ENCODE data around the gene RTN4RL1. TPM values are rescaled to one million over a fixed set of nuclear protein-coding genes. Genes with fewer than 3 reads are reported as not detected.

The RTN4RL1 gene
- total RNA-seq, 6 experiments from 2014 or later = 0.54 to 2.6 (median 1.4) TPM

DNA sequence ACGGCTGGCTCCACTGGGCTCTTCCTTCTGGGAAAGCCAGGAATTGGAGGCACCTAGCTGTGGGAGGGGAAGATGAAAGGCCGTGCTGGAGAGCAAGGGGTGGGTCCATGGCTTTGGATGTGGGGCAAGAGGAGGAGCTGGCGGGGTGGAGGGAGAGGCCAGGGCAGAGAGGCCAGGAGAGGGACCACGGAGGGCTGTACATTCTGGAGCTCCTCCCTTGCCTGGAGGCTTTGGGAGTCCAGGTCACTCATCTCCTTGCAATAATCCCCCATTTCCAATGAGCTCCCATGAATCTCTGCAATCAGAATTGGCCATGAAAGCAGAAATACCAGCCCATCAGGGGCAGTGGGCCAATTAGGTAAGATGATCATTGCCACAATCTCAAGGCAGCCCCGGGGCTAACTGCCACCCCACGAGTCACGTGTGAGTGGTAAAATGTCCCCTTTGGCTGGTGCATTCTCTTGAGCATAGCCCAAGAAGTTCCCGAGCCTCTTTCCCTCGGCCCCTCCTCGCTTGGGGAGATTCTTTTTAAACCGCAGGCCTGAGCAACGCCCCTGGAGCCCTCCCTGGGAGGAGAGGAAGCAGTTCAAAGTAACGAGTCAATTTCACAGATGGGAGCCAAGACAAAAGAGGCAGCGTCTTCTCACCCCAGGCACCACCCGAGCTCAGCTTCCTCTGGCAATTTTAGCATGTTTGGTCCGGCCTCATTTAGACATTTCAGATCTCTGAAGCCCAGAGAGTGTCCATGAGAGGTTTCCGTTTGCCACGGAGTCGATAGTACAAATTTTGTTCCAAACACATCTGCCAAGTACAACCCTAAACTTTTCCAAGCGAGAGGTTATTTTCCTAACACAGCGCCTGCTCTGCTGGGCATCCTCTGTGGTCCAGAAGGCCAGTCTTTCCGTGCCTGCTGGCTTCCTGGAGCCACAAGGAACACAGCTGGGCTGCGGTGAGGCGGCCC is 13.4 kb downstream of the RTN4RL1 start:
- Histone ChIP-seq H3K4me1 (peaks cover 0 to 32% (median 12%) of the 10 kb centered on the region in 4 donors), H3K36me3 (no peaks in the 10 kb centered on the region), H3K27ac (peak overlapping the region in 2 of 3 donors; percentile 30 to 36), H3K9me3 (no peaks in the 10 kb centered on the region), H3K27me3 (no peaks in the 10 kb centered on the region), H3K4me3 (peak overlapping the region in 1 of 3 donors; percentile 17)
- DNase-seq = peak; percentile 67 to 83 (median 83)
- TF ChIP-seq POLR2A (IDR thresholded peaks at IDR 0.05) = no peak
- TF ChIP-seq, protein P1, sequence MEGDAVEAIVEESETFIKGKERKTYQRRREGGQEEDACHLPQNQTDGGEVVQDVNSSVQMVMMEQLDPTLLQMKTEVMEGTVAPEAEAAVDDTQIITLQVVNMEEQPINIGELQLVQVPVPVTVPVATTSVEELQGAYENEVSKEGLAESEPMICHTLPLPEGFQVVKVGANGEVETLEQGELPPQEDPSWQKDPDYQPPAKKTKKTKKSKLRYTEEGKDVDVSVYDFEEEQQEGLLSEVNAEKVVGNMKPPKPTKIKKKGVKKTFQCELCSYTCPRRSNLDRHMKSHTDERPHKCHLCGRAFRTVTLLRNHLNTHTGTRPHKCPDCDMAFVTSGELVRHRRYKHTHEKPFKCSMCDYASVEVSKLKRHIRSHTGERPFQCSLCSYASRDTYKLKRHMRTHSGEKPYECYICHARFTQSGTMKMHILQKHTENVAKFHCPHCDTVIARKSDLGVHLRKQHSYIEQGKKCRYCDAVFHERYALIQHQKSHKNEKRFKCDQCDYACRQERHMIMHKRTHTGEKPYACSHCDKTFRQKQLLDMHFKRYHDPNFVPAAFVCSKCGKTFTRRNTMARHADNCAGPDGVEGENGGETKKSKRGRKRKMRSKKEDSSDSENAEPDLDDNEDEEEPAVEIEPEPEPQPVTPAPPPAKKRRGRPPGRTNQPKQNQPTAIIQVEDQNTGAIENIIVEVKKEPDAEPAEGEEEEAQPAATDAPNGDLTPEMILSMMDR (IDR thresholded peaks at IDR 0.05) = no peak
- 31% methylated on average over 20 of the region's 24 CpGs for WGBS (ENCODE audit: insufficient coverage, low coverage, low lambda C conversion rate, missing lambda C conversion rate)
- intact Hi-C loops (cut with DNase I) = no loop called here
- peak; percentile 79 to 84 (median 83) for ATAC-seq

DNA sequence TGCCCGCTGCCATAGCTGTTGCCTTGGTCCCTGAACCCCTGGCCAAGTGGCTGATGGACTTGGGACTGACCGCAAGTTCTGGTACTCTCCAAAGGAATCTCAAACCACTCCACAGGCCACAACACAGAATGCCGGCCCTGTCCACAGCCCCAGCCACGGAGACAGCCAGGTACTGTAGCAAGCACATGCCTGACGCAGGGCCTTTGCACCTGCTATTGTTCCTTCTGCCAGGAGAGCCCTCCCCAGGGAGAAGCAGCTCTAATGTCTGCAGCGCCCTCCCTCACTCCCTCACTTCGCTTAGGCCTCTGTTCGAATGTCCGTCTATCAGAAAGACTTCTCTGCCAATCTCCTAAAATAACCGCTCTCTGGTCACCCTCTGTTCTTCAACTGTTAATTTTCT is 15.4 kb downstream of the RTN4RL1 start:
- DNase-seq = no peak
- Histone ChIP-seq H3K4me1 (peaks cover 0 to 38% (median 17%) of the 10 kb centered on the region in 4 donors), H3K4me3 (no peak overlapping the region), H3K36me3 (no peaks in the 10 kb centered on the region), H3K27ac (no peak overlapping the region), H3K9me3 (no peaks in the 10 kb centered on the region), H3K27me3 (no peaks in the 10 kb centered on the region)
- 80% methylated on average over 4 of the region's 10 CpGs for WGBS (ENCODE audit: insufficient coverage, low coverage, low lambda C conversion rate, missing lambda C conversion rate)
- ATAC-seq = no peak
- TF ChIP-seq, protein P1 (IDR thresholded peaks at IDR 0.05) = no peak
- no peak for TF ChIP-seq POLR2A (IDR thresholded peaks at IDR 0.05)
- intact Hi-C loops (cut with DNase I) = no loop called here

DNA sequence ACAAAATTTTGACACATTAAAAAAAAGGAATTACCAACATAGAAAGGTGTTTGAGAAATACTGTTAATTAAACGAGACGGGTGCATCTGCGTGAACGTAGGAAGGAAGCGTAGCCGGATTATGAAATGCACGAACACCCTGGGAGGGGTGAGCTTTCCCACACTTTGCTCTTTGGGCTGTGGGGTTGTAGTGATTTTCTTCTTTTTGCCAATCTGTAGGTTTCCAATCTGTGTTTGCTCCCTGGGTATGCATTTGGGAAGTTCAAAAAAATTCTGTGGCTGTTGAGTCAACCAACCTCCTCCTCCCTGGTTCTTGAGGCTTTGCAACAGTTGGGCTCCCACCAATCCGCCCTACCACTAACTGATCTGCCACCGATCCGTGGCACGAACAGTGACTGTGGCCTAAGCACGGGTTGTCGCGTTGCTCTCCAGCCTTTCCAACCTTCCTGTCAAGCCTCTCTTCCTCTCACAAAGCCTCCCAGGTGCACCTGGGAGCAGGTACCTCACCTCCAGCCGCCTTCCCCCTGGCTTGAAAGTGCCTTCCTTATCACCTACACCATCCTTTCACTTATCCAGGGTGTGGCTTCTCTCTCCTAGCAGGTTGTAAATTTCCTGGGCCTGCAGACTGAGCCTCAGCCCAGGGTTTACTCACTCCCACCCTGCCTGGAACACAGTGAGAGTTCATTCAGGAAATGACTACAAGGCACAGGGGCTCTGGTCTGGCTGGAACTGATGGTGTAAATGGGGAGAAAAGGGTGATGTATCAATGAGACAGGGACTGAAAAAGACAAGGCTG is 16.6 kb downstream of the RTN4RL1 start:
- peaks cover 0 to 42% (median 21%) of the 10 kb centered on the region in 4 donors for H3K4me1 ChIP-seq
- intact Hi-C loops (cut with DNase I) = no loop called here
- no peak overlapping the region for H3K4me3 ChIP-seq
- no peak for DNase-seq
- ATAC-seq = no peak
- H3K9me3 ChIP-seq = no peaks in the 10 kb centered on the region
- TF ChIP-seq, protein P1 (IDR thresholded peaks at IDR 0.05) = no peak
- no peak for TF ChIP-seq POLR2A (IDR thresholded peaks at IDR 0.05)
- no peaks in the 10 kb centered on the region for H3K27me3 ChIP-seq
- no peaks in the 10 kb centered on the region for H3K36me3 ChIP-seq
- 66% methylated on average over 14 of the region's 15 CpGs for whole genome bisulfite sequencing (ENCODE audit: insufficient coverage, low coverage, low lambda C conversion rate, missing lambda C conversion rate)
- no peak overlapping the region for H3K27ac ChIP-seq

DNA sequence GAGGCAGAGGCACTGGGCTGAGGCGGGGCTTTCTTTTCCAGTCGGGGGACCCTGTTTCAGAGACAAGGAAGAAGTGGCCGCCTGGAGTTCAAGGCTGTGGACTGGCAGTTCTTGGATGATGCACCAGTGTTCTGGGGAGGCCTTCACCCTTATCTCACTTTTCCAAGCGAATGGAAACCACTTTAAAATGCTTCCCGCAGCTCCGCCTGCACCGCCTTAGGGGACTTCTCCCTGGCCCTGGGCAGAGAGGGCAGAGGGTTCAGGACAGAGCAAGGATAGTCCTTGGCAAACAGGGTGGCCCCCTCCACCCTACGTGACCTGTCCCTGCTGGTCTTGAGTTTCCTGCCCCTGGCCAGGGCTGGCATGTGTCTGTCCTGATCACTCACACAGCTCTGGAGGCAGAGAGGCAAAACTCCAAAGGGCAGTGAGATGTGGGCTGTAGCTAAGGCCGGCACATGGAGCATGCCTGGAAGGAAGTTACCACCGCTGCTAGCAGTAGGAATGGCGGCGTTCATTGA is 20.6 kb downstream of the RTN4RL1 start:
- TF ChIP-seq, protein P1 (IDR thresholded peaks at IDR 0.05) = no peak
- no peak for TF ChIP-seq POLR2A (IDR thresholded peaks at IDR 0.05)
- peak overlapping the region in 1 of 3 donors; percentile 43 for H3K27ac ChIP-seq
- H3K9me3 ChIP-seq = no peaks in the 10 kb centered on the region
- no peaks in the 10 kb centered on the region for H3K36me3 ChIP-seq
- peak overlapping the region in 1 of 3 donors; percentile 0 for H3K4me3 ChIP-seq
- DNase-seq = peak in 2 of 3 donors; percentile 50 to 82
- peak; percentile 59 to 67 (median 64) for ATAC-seq
- intact Hi-C loops (cut with DNase I) = no loop called here
- peaks cover 0 to 51% (median 26%) of the 10 kb centered on the region in 4 donors for H3K4me1 ChIP-seq
- WGBS (ENCODE audit: insufficient coverage, low coverage, low lambda C conversion rate, missing lambda C conversion rate) = 34% methylated on average over 4 of the region's 12 CpGs
- H3K27me3 ChIP-seq = no peaks in the 10 kb centered on the region

Measured in right lobe of liver (tissue), 6 donors.